Liver (tissue), 9 donors: Measurements from ENCODE around the gene CDC5L. TPM values are rescaled to one million over a fixed set of nuclear protein-coding genes. Genes with fewer than 3 reads are reported as not detected.

Experiments
- DNase-seq: peaks from one replicate; pipeline ENCODE4 v3.0.0-alpha.2; 2017; ENCODE audit warnings: low spot score
- H3K27ac ChIP-seq, 2 donors: one replicate each; pipeline ENCODE4 v1.7.0; 2013; ENCODE audit warnings: inconsistent platforms in 2 of 2, low read length in 2 of 2, control low read depth in 1 of 2, low read depth in 1 of 2, mild to moderate bottlenecking in 1 of 2
- H3K27me3 ChIP-seq, 4 donors: one replicate each; pipeline versions ENCODE4 v1.6.1 to v1.7.0; 2013; ENCODE audit warnings: low read length in 3 of 4, inconsistent platforms in 1 of 4, mild to moderate bottlenecking in 1 of 4, moderate library complexity in 1 of 4; ENCODE audit not compliant: control insufficient read depth in 4 of 4, insufficient read depth in 4 of 4
- H3K36me3 ChIP-seq, 4 donors: one replicate each; pipeline versions ENCODE4 v1.6.1 to v1.7.0; 2013; ENCODE audit warnings: low read length in 3 of 4, mild to moderate bottlenecking in 3 of 4, low read depth in 1 of 4, moderate library complexity in 1 of 4; ENCODE audit not compliant: control insufficient read depth in 4 of 4, insufficient read depth in 3 of 4
- H3K4me1 ChIP-seq, 4 donors: one replicate each; pipeline versions ENCODE4 v1.6.1 to v1.7.0; 2013; ENCODE audit warnings: low read length in 3 of 4, mild to moderate bottlenecking in 3 of 4, moderate library complexity in 1 of 4; ENCODE audit not compliant: control insufficient read depth in 4 of 4, insufficient read depth in 4 of 4
- H3K4me3 ChIP-seq, 3 donors: one replicate each; pipeline versions ENCODE4 v1.6.1 to v1.7.0; 2013; ENCODE audit warnings: low read length in 3 of 3, control low read depth in 1 of 3, low read depth in 1 of 3, mild to moderate bottlenecking in 1 of 3
- H3K9ac ChIP-seq, 2 donors: one replicate each; pipeline ENCODE4 v1.7.0; 2013; ENCODE audit warnings: low read length in 2 of 2, mild to moderate bottlenecking in 2 of 2, moderate library complexity in 2 of 2, control low read depth in 1 of 2, low read depth in 1 of 2
- H3K9me3 ChIP-seq, 4 donors: one replicate each; pipeline versions ENCODE4 v1.6.1 to v1.7.0; 2013; ENCODE audit warnings: low read length in 3 of 4; ENCODE audit not compliant: control insufficient read depth in 4 of 4
- ATF3 ChIP-seq: IDR thresholded peaks from 2 replicates; pipeline ENCODE4 v1.6.1; 2016; ENCODE audit warnings: antibody characterized with exemption
- CTCF ChIP-seq: fragments of 150-350 bp; IDR thresholded peaks from 2 replicates; pipeline ENCODE4 v1.5.1; 2017; ENCODE audit warnings: improper control_type of control experiment, low read depth, low read length; ENCODE audit not compliant: missing input control
- EGR1 ChIP-seq, 2 donors: IDR thresholded peaks; 2 replicates each; pipeline ENCODE4 v1.6.1; 2016 to 2018; ENCODE audit warnings: antibody characterized with exemption in 2 of 2, low read depth in 2 of 2
- FOXA1 ChIP-seq: IDR thresholded peaks from 2 replicates; pipeline ENCODE4 v1.6.1; 2016; ENCODE audit warnings: antibody characterized with exemption
- FOXA2 ChIP-seq: IDR thresholded peaks from 2 replicates; pipeline ENCODE4 v1.6.1; 2016; ENCODE audit warnings: antibody characterized with exemption
- GABPA ChIP-seq, 2 donors: IDR thresholded peaks in 1 of 2; conservative IDR thresholded peaks in 1 of 2; 2 replicates each; pipeline ENCODE4 v1.6.1; 2016; ENCODE audit warnings: antibody characterized with exemption in 2 of 2, mild to moderate bottlenecking in 1 of 2, moderate library complexity in 1 of 2
- HNF4A ChIP-seq, 2 donors: conservative IDR thresholded peaks; 2 replicates each; pipeline ENCODE4 v1.6.1; 2016; ENCODE audit warnings: antibody characterized with exemption in 2 of 2, mild to moderate bottlenecking in 2 of 2
- HNF4G ChIP-seq: IDR thresholded peaks from 2 replicates; pipeline ENCODE4 v1.6.1; 2016; ENCODE audit warnings: antibody characterized with exemption
- JUND ChIP-seq, 2 donors: IDR thresholded peaks; 2 replicates each; pipeline ENCODE4 v1.6.1; 2016; ENCODE audit warnings: antibody characterized with exemption in 2 of 2
- MAX ChIP-seq: IDR thresholded peaks from 2 replicates; pipeline ENCODE4 v1.6.1; 2016; ENCODE audit warnings: antibody characterized with exemption
- NR2F2 ChIP-seq: IDR thresholded peaks from 2 replicates; pipeline ENCODE4 v1.6.1; 2016; ENCODE audit warnings: antibody characterized with exemption
- RAD21 ChIP-seq, 2 donors: IDR thresholded peaks; 2 replicates each; pipeline ENCODE4 v1.6.1; 2016; ENCODE audit warnings: antibody characterized with exemption in 2 of 2, mild to moderate bottlenecking in 2 of 2
- RXRA ChIP-seq, 2 donors: IDR thresholded peaks; 2 replicates each; pipeline ENCODE4 v1.6.1; 2017 to 2018; ENCODE audit warnings: antibody characterized with exemption in 2 of 2, mild to moderate bottlenecking in 1 of 2
- TAF1 ChIP-seq: conservative IDR thresholded peaks from 2 replicates; pipeline ENCODE4 v1.6.1; 2016; ENCODE audit warnings: antibody characterized with exemption, mild to moderate bottlenecking
- ZBTB33 ChIP-seq: IDR thresholded peaks from 2 replicates; pipeline ENCODE4 v1.6.1; 2016; ENCODE audit warnings: antibody characterized with exemption
- WGBS: extraction: QIAGEN DNeasy Blood & Tissue Kit; methylation state at CpG from one replicate; pipeline ENCODE4 v1.1.7; 2013; 5-methylcytosine and 5-hydroxymethylcytosine counted together
- polyA plus RNA-seq, 2 donors: library from polyadenylated mRNA; stranded (reverse) in 1 of 2; unstranded in 1 of 2; fragments of 200-250 nt in 1 of 2; fragments of >200 nt in 1 of 2; fragmentation: Nextera tagmentation in 1 of 2; extraction: Ambion mirVana in 1 of 2; gene quantifications; one replicate each; pipeline versions ENCODE4 v1.2.1 to v1.2.3, GENCODE V29; 2013 to 2015
- total RNA-seq, 2 donors: library from RNA; depleted of rRNA; stranded (reverse); fragments of >200 nt; gene quantifications; one replicate each; pipeline ENCODE4 v1.2.3, GENCODE V29; 2014
- donor health status: healthy.
- donor health status: healthy.
- donor health status: healthy.
- donor health status: healthy.
- donor health status: healthy.

CDC5L gene
- total and polyA plus RNA-seq, 4 donors, result 5.4 to 12.3 (median 11.0) TPM

GRCh38 chr6:44470746-44471145 is 83.2 kb downstream of the CDC5L start:
- WGBS, result 74% methylated on average over 2 of the region's 2 CpGs
- TF ChIP-seq RXRA (IDR thresholded peaks at IDR 0.05), result no peak
- no peak for TF ChIP-seq HNF4A (conservative IDR thresholded peaks at IDR 0.05)
- no peak for TF ChIP-seq RAD21 (IDR thresholded peaks at IDR 0.05)
- no peak for TF ChIP-seq TAF1
- TF ChIP-seq EGR1 (IDR thresholded peaks at IDR 0.05; ENCODE audit: low read depth in 2 of 2), result no peak
- no peak for TF ChIP-seq JUND (IDR thresholded peaks at IDR 0.05)
- no peak for TF ChIP-seq FOXA2
- TF ChIP-seq ATF3, result no peak
- Histone ChIP-seq H3K9me3 (no peaks in the 10 kb centered on the region), H3K4me3 (no peak overlapping the region), H3K36me3 (no peaks in the 10 kb centered on the region), H3K27me3 (no peaks in the 10 kb centered on the region), H3K9ac (no peak overlapping the region), H3K4me1 (no peaks in the 10 kb centered on the region), H3K27ac (no peak overlapping the region)
- no peak for DNase-seq

- H3K27ac ChIP-seq, result no peak overlapping the region
- no peak overlapping the region for H3K4me3 ChIP-seq
- TF ChIP-seq RXRA (IDR thresholded peaks at IDR 0.05) (no peak), FOXA2 (no peak), RAD21 (IDR thresholded peaks at IDR 0.05) (no peak), CTCF (no peak), ZBTB33 (no peak), MAX (no peak)
- H3K9me3 ChIP-seq, result no peaks in the 10 kb centered on the region
- WGBS, result 81% methylated on average over 15 of the region's 15 CpGs
- DNase-seq, result peak; percentile 79
- H3K4me1 ChIP-seq, result no peaks in the 10 kb centered on the region
- H3K27me3 ChIP-seq, result no peaks in the 10 kb centered on the region
- no peak overlapping the region for H3K9ac ChIP-seq
- no peaks in the 10 kb centered on the region for H3K36me3 ChIP-seq
These were observed 83.9 kb downstream of the CDC5L start for GRCh38 chr6:44471271-44471981.

GRCh38 chr6:44472250-44472945 is 84.9 kb downstream of the CDC5L start:
- WGBS, result 85% methylated on average over 13 of the region's 13 CpGs
- no peak for TF ChIP-seq FOXA2
- TF ChIP-seq FOXA1, result no peak
- no peak for TF ChIP-seq EGR1 (IDR thresholded peaks at IDR 0.05; ENCODE audit: low read depth in 2 of 2)
- TF ChIP-seq CTCF, result no peak
- no peak for TF ChIP-seq GABPA (IDR thresholded peaks at IDR 0.05 in 1 of 2, conservative IDR thresholded peaks at IDR 0.05 in 1 of 2)
- TF ChIP-seq TAF1, result no peak
- TF ChIP-seq HNF4G, result no peak
- TF ChIP-seq ATF3, result no peak
- no peak for TF ChIP-seq HNF4A (conservative IDR thresholded peaks at IDR 0.05)
- no peak for TF ChIP-seq ZBTB33
- TF ChIP-seq NR2F2, result no peak
- TF ChIP-seq MAX, result no peak
- TF ChIP-seq JUND (IDR thresholded peaks at IDR 0.05), result no peak
- TF ChIP-seq RAD21 (IDR thresholded peaks at IDR 0.05), result no peak

More at GRCh38 chr6:44472250-44472945, 84.9 kb downstream of the CDC5L start:
- peak; percentile 50 for DNase-seq
- H3K4me3 ChIP-seq, result no peak overlapping the region
- no peaks in the 10 kb centered on the region for H3K4me1 ChIP-seq
- no peaks in the 10 kb centered on the region for H3K27me3 ChIP-seq
- H3K27ac ChIP-seq, result no peak overlapping the region
- H3K36me3 ChIP-seq, result no peaks in the 10 kb centered on the region
- H3K9ac ChIP-seq, result no peak overlapping the region
- H3K9me3 ChIP-seq, result no peaks in the 10 kb centered on the region
